ENCODE results near the gene FAM149B1.
A peak's percentile ranks its signal among the peaks of the same experiment; 100 is the strongest.
"Not testable (repeated sequence)": the region's sequence is repeated elsewhere in the genome, so short reads cannot be mapped to it uniquely, and the experiment has no call there.

FAM149B1 gene

DNA sequence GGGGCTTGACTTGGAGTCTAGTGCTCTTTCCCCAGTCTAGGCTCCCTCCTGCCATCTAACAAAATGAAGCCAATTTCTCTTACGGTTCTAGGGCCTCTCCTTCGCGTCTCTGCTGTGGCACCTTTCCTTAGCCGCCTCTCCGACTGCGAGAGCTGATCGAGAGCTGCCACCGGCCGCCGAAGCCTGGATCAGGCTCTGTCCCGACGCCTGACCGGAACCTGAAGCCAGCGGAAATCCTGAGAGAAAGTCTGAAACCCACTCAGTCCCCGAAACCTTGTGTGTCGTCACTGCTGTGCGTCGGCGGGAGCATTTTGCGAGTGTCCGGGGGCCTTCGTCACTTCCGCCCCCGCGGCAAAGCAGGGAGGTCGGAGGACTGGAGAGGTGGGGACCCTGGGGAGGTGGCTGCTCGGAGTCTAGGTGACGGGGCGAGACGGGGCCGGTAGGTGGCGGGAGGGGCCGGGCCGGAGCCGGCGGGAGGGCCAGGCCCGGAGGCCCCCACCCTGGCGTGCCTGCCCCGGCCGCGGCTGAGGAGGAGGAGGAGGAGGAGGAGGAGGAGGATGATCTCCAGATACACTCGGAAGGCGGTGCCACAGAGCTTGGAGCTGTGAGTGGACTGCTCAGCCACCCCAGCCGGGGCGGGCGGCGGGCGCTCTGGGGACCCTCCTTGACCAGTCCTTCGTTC lies at the start of gene FAM149B1, which contains the start of gene ECD:
Gene FAM149B1 (plus strand): TSS at position 337 of the 682 bp plus-strand sequence. CDS start 221 bp downstream, at position 558.
Gene ECD (minus strand): TSS at position 226 of the 682 bp plus-strand sequence. CDS start 4,071 bp downstream, outside the sequence.
- DNase-seq (ENCODE audit: low spot score), result peak; percentile 95

DNA sequence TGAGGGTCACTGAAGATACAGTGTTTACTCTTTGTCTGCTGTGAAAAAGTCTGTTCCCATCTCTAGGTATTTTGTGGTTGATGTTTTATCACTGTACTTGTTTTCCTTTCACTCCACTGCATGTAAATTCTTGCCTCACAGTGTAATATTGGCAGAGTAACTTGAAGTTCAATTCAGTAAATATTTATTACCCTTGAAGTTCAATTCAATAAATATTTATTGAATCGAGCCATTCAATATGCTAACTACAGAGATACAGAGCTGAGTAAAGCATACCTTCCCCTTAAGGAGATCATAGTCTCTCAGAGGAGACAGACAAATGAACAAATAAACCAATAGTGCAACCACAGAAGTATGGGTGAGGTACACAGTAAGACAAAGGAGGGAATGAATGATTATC lies 48.5 kb upstream of the FAM149B1 start:
- DNase-seq (ENCODE audit: low spot score), result no peak

DNA sequence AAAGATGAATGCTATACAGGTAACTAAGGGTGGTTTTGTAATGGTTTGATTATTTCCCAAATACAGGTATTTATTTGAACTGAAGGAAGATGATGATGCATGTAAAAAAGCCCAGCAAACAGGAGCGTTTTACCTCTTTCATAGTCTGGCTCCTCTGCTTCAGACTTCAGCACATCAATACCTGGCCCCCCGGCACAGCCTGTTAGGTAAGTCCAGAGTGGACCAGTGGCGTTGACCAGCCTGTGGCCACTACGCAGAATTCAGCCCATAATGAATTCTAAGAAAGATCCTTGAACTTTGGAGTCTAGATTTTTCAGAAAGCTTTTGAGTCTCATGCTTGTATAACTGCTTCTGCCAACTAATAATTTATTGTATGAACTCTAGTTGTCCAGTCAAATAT lies 48.0 kb upstream of the FAM149B1 start:
- DNase-seq (ENCODE audit: low spot score), result no peak

DNA sequence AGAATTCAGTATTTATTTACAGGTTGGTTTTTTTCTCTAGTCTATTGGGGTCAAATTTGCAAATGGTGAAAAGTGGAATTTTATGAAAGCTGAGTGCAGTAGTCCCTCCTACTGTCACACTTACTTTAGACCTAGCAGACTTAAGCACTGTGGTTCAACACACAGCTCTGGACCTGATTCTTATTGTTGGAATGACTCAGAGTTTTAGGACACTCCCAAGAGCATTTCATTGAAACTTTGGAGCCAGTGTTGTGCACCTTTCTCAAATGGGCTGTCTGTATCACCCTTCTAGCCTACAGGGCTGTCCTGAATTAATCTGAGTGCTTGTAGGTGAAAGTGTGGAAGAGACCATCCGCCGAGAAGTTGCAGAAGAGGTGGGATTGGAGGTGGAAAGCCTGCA lies 41.6 kb upstream of the FAM149B1 start:
- DNase-seq (ENCODE audit: low spot score), result no peak

DNA sequence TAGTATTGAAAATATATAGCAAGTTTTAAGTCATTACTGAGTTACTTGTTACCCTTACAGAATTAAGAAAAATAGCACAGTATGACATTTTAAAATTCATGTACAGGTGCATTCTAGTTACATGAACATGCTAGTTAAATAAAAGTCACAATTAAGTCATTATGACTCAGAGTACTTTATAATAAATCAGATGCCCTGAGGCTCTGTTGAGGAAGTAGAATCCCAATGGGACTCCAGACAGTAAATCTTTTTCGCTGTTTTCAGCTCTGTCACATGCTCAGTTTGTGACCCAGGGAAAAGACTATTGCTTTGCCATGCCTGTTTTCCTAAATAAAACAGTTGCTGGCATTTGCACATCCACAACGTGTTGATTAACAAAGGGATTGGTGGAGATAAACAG lies 36.6 kb upstream of the FAM149B1 start:
- DNase-seq (ENCODE audit: low spot score), result no peak

DNA sequence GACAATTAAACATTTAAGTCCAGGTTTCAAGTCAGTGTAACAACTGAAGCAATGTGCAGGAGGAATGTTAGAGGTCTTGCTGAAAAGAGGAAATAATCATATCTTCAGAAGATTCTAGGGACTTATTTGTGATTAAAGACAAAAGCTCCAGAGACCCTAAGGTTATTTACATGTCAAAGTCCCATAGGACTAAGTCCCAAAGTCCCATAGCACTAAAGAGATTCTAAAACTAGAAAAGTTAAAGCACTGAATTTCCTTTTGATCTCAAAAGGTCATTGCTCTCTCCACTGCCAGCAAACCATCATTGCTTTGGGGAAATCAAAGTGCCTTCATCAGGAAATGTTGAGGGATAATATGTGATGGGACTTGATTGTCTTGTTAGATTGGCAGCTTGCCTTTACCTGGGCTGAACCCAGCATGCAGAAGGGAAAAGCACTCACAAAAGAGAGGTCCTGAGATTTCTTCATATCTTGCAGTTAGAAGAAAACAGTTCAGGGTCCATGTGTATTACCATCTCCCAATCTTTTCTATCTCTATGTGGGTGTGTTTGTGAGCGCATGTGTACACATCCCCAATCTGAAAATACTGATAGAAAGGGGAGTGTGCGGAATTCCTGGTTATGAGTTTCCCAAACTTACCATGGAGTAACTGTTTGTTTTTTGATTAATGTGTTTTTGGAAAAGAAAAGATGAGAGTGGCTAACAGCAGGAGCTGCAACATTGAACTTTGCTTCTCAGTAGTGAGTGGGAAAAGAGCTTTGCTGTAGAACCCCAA lies 35.8 kb upstream of the FAM149B1 start:
- DNase-seq (ENCODE audit: low spot score), result no peak

DNA sequence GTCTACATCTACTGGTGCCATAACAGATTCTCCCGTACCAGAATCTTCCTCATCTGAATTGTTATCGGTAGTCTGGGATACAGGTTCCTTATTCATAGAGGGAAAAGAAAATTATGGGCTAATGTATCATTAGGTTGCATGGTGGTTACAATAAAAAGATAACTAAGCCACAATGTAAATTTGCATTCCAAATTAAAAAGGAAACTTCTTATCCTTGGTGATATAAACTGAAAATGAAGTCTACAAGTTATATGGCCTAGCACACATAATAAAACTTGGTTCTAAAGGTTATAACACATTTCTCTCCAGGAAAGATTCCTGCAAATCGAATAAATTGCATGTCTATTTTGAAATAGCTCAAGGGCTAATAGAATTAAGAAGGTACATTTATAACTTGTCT lies 33.2 kb upstream of the FAM149B1 start:
- DNase-seq (ENCODE audit: low spot score), result no peak

DNA sequence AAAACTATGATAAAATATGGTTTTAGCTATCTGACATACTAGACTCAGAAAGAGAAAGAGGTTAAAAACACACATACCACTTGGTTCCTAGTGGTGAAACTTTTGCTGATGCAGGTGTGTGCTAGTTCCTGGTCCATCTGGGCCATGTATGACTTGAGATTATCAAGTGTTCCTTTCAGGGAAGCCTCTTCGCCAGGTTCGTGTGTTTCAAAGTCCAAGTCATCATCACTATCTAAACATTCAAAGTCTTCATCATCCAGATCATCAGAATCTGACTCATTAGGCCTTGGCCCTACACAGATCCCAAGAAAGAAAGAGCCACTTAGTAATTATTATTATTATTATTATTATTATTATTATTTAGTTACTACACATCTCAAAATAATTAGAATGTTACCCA lies 31.3 kb upstream of the FAM149B1 start:
- no peak for DNase-seq (ENCODE audit: low spot score)

DNA sequence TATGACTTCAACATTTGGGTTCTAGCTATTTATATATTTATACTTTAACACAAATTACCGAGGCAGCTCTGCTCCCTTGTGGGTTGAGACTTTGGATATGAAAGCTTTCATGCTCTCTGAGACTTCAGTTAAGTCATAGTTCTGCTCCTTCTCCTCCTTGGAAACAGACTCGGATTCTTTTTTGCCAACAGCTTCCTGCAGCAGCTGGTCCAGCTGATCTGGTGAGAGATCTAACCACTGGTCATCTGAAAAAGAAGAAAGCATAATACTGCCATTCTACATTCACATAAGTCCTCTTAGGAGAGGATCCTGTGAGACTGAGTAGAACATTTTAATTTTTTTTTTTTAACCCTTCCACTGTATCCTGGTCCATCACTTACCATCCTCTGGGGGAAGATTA lies 28.7 kb upstream of the FAM149B1 start:
- no peak for DNase-seq (ENCODE audit: low spot score)

DNA sequence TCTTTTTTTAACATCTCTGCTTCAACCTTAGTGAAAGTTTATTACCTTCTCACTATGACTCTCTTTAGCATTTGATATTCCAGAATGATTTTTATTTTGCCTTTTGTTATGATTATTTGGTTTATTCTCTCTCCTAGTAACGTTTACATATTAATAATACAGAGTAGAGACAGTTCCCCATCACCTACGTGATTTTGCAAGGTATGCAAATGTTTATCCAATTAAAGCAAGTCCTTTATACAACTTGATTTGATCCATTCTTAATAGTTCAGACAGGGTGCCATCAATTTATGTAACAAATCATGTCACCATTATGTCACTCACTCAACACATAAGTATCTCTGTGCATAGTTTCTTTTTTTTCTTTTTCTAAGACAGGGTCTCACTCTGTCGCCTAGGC lies 26.3 kb upstream of the FAM149B1 start:
- DNase-seq (ENCODE audit: low spot score), result no peak

DNA sequence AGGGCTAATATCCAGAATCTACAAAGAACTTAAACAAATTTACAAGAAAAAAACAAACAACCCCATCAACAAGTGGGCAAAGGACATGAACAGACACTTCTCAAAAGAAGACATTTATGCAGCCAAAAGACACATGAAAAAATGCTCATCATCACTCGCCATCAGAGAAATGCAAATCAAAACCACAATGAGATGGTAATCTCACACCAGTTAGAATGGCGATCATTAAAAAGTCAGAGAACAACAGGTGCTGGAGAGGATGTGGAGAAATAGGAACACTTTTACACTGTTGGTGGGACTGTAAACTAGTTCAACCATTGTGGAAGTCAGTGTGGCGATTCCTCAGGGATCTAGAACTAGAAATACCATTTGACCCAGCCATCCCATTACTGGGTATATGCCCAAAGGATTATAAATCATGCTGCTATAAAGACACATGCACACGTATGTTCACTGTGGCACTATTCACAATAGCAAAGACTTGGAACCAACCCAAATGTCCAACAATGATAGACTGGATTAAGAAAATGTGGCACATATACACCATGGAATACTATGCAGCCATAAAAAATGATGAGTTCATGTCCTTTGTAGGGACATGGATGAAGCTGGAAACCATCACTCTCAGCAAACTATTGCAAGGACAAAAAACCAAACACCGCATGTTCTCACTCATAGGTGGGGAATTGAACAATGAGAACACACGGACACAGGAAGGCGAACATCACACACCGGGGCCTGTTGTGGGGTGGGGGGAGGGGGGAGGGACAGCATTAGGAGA lies 17.1 kb upstream of the FAM149B1 start:
- DNase-seq (ENCODE audit: low spot score), result not testable (repeated sequence)

DNA sequence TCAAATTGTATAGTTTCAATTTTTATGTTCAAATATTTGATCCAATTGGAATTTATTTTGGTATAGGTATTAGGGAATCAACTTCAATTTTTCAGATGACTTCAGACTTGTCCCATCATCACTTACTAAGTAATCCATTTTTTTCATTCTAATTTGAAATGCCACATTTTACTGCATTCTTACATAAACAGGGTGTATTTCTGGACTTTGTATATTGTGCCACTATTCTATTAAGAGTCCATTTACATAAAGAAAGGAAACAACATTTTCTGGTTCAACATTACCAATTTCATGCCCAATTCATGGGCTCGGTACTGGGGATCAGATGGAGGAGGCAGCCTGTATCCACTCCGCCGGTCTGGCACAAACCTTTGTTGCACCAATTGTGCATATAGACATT lies 15.9 kb upstream of the FAM149B1 start:
- DNase-seq (ENCODE audit: low spot score), result no peak

DNA sequence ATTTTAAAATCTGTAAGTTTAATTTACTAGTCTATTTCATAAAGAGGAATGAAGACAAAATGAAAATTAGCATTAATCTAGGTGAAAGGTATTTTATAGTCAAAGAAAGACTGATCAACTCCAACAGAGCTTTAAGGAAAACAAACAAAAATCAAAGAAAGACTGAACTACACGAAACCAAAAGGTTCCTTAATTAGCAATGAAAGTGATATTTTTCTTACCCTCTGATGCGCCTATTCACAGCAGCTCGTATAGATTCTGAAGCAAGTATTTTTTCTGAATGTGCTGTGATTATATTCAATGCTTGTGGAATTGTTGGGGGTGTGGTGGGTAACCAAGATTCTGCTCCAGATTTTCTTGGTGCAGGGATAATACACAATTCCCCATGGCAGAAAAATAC lies 11.9 kb upstream of the FAM149B1 start:
- DNase-seq (ENCODE audit: low spot score), result no peak

DNA sequence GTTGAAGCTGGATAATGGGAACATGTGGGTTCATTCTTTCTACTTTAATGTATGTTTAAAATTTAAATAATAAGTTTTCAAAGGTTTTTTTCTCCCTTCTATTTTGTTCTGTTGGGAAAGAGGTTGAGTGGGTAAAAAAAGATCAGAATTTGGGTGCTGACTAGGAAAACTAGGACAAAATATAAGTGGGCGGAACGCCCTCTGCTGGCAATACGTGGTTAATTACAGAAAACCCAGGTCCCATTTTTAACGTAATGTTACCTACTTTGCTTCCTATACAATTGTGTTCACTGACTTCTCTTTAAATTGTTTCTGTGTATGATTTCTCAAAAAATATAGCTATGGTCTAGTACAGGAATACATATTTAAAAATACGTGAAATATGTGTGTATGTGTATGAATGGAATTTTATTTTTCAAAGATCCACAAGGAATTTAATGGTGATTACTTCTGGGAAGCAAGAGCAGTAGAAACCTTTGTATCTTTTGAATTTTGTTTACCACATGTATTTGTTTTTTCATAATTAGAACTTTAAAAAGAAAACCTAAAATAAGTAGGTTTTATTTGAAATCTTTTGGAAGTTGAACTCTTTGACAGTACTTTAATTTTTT lies 8.8 kb upstream of the FAM149B1 start:
- peak; percentile 70 for DNase-seq (ENCODE audit: low spot score)

DNA sequence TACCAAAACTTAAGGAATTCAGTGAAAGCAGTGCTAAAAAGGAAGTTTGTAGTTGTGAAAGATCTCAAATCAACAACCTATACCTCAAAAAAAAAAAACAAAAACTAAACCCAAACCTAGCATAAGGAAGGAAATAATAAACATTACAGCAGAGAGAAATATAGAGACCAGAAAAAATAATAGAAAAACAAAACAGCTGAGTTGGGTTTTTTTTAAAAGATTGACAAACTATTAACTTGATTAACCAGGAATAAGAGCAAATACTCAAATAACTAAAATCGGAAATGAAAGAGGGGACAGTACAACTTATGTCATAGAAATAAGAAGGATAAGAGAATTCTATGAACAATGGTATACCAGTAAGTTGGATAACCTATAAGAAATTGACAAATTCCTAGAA lies 6.8 kb upstream of the FAM149B1 start:
- no peak for DNase-seq (ENCODE audit: low spot score)

DNA sequence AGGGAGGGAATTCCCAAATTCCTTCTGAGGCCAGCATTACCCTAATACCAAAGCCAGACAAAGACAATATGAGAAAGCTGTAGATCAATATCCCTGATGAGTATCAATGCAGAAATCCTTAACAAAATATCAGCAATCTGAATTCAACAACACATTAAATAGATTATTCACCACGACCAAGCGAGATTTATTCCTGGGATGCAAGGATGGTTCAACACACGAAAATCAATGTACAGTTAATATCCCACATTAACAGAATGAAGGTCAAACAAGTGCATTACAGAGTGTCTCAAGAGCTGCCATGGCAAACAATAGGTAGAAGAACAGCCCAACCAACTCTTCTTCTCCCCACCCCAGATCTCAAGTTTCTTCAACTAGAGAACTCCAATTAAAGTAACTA lies 6.3 kb upstream of the FAM149B1 start:
- no peak for DNase-seq (ENCODE audit: low spot score)

DNA sequence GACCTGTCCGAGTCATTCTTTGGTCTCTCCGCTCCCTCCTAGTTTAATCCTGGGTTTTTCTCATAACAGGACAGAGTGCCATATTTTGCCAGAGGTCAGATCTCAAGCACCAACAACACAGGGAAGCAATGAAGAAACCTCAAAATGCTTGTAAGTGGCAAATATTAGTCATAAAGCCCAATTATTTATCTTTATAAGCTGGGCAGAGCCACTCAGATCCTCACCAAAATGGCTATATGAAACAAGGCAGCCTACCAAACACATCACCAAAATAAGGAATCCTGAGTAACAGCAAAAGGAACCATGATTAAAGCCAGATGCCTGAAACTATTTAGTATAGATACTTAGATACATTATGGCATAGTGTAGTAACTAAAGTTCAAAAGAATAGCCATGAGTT lies 4.8 kb upstream of the FAM149B1 start:
- peak; percentile 6 for DNase-seq (ENCODE audit: low spot score)

DNA sequence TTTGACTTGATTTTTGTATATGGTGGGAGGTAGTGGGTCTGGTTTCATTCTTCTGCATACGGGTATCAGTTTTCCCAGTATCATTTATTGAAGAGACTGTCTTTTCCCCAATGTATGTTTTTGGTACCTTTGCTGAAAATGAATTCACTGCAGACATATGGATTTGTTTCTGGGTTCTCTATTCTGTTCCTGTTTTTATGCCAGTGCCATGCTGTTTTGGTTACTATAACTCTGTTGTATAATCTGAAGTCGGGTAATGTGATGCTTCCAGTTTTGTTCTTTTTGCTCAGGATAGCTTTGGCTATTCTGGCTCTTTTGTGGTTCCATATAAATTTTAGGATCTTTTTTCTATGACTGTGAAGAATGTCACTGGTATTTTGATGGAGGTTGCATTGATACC lies 947 bp upstream of the FAM149B1 start:
- DNase-seq (ENCODE audit: low spot score), result no peak

DNA sequence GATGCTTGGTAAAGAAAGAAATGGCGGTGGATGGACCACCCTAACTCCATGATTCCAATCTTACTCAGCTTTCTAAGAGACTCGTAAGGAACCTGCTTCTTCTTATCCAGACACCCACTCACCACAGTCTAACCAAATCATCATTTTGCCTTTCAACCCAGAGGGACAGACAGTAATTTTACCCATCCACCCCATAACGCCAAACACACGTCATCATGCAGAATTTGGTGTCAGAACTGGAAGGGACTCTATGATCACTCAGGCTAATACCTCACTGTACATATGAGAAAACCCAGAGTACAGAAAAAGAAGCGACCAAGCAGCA lies 499 bp upstream of the FAM149B1 start:
- peak; percentile 12 for DNase-seq (ENCODE audit: low spot score)

DNA sequence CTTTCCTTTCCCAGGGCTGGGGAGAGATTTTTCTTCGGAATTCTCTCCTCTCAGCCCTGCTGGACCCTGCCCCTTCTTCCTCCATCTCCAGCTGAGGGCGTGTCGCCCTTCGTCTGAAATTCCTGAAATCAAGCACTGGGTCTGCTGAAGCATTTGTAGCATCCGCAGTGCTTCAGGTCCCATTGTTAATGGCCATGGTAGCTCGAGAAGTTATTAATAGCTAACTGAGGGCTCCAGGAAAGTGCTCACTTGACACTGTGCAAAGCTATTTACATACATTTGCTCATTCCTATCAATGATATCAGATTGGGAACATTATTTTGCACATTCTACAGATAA lies 515 bp downstream of the FAM149B1 start:
- no peak for DNase-seq (ENCODE audit: low spot score)

DNA sequence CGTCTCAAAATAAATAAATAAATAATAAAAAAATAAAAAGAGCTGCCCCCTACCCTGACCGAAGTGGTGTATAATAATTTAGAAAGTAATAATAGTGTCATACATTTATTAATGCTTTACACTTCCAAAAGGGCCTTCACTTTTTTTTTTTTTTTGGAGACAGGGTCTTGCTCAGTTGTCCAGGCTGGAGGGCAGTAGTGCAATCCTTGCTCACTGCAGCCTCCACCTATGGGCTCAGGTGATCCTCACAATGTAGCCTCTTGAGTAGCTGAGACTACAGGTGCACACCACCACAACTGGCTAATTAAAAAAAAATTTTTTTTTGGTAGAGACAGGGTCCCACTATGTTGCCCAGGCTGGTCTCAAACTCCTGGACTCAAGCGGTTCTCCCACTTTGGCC lies 1.4 kb downstream of the FAM149B1 start:
- DNase-seq (ENCODE audit: low spot score), result no peak

DNA sequence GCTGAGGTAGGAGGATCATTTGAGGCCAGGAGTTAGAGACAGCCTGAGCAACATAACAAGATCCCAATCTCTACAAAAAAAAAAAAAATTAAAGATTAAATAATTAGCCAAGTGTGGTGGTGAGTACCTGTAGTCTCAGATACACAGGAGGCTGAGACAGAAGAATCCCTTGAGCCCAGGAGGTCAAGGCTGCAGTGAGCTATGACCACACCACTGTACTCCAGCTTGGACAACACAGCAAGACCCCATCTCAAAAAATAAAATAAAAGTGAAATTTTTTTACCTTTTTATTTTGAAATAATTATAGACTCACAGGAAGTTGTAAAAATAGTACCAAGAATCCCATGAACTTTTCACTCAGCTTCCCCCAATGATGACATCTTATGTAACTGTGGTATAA lies 4.9 kb downstream of the FAM149B1 start:
- no peak for DNase-seq (ENCODE audit: low spot score)

Measured in GM03348 (cell line).